ENCODE data around the gene ZNF23.

The ZNF23 gene

GRCh38 chr16:71473891-71474290 is 11.8 kb upstream of the ZNF23 start:
- DNase-seq (ENCODE audit: extremely low read depth, low read depth), result no peak
- no peak for TF ChIP-seq CTCF (IDR thresholded peaks at IDR 0.05; ENCODE audit: low read depth, low read length, missing control alignments)

DNA sequence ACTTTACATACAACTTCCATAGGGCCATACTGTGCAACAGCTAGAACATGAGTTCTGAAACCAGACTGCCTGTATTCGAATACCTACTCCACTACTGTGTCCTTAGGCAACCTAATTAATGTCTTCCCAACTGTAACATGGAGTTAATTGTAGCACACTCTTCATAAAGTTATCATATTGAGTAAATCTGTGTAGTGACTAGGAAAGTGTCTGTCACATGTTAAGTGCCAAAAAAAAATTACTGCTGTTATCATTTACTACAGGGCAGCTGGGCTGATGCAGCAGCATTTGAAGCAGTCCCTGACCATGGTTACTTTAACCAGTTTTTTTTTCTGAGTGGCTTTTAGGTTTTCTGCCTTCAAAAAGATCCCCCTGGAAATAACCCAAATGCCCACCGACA is 10.9 kb upstream of the ZNF23 start:
- no peak for DNase-seq (ENCODE audit: extremely low read depth, low read depth)
- no peak overlapping the region for H3K4me3 ChIP-seq (replicated peaks; ENCODE audit: low read depth, low read length)
- TF ChIP-seq CTCF (IDR thresholded peaks at IDR 0.05; ENCODE audit: low read depth, low read length, missing control alignments), result no peak

More at GRCh38 chr16:71473891-71474290, 11.8 kb upstream of the ZNF23 start:
- H3K4me3 ChIP-seq (replicated peaks; ENCODE audit: low read depth, low read length), result no peak overlapping the region

DNA sequence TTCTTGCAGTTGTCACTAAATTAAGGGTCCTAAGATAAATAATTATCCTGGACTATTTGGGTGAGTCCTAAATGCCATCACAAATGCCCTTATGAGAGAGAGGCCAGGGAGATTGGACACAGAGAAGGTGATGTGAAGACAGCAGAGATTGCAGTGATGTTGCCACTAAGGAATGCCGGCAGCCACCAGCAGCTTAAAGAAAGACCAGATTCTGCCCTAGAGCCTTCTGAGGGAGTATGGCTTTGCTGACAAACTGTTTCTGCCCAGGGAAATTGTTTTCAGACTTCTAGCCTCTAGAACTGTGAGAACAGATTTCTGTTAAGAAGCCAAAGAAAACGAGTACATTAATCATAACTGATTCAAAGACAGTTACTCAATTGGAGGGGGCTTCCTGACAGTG is 10.0 kb upstream of the ZNF23 start:
- no peak for DNase-seq (ENCODE audit: extremely low read depth, low read depth)
- no peak for TF ChIP-seq CTCF (IDR thresholded peaks at IDR 0.05; ENCODE audit: low read depth, low read length, missing control alignments)
- H3K4me3 ChIP-seq (replicated peaks; ENCODE audit: low read depth, low read length), result no peak overlapping the region

DNA sequence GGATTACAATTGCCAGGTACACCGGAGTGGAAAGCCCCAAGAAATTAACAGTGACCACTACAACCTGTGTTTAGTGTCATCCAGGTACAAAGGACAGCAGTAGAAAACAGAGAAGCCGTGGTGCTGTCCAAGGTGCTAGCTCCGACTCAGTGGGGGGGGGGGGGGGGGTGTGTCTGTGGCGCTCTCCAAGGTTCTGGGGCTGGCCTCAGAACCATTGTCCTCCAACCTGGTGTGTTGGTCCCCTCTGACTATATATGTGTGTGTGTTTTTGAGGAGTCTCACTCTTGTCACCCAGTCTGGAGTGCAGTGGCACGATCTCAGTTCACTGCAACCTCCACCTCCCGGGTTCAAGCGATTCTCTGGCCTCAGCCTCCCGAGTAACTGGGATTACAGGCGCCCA is 5.8 kb upstream of the ZNF23 start:
- no peak for TF ChIP-seq CTCF (IDR thresholded peaks at IDR 0.05; ENCODE audit: low read depth, low read length, missing control alignments)
- no peak overlapping the region for H3K4me3 ChIP-seq (replicated peaks; ENCODE audit: low read depth, low read length)
- DNase-seq (ENCODE audit: extremely low read depth, low read depth), result no peak

DNA sequence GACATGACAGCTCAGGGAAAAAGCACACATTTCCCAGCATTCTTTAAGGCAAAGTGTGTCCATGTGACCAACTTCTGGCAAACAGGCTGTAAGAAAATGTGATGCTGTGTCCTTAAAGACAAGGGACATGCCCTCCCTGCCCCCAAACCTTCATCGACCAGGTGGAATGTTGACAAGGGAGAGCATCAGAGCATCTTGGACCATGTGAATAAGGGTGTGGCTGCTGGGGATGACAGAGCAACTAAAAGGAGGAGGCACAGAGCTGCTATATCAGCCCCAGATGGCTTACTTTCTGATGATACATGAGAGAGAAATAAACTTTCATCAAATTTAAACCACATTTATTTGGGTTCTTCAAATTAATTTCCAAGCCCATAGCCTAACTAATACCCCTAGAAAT is 2.2 kb upstream of the ZNF23 start:
- no peak overlapping the region for H3K4me3 ChIP-seq (replicated peaks; ENCODE audit: low read depth, low read length)
- no peak for DNase-seq (ENCODE audit: extremely low read depth, low read depth)
- no peak for TF ChIP-seq CTCF (IDR thresholded peaks at IDR 0.05; ENCODE audit: low read depth, low read length, missing control alignments)

- TF ChIP-seq CTCF (IDR thresholded peaks at IDR 0.05; ENCODE audit: low read depth, low read length, missing control alignments), result no peak
- DNase-seq (ENCODE audit: extremely low read depth, low read depth), result no peak
- H3K4me3 ChIP-seq (replicated peaks; ENCODE audit: low read depth, low read length), result peak overlapping the region; percentile 98
Measured at GRCh38 chr16:71460941-71461340, 1.1 kb downstream of the ZNF23 start.

DNA sequence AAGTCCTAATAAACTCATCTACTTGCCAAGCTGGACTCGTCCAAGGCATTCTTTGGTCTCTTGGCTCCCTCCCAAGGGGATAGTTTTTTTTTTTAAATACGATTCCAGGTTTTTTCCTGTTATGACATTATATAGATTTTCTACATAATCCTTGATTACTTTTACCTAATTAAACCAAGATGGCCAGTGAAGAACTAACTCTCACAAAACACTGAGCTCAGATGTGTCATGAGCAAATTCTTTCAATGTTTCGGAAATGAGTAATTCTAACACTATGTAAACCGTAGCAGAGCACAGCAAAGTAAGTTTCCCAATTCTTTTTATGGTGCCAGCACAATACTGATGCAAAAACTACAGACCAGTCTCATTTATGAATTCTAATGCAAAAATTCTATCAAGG is 1.8 kb downstream of the ZNF23 start:
- H3K4me3 ChIP-seq (replicated peaks; ENCODE audit: low read depth, low read length), result peak overlapping the region; percentile 98
- peak; percentile 79 for DNase-seq (ENCODE audit: extremely low read depth, low read depth)
- no peak for TF ChIP-seq CTCF (IDR thresholded peaks at IDR 0.05; ENCODE audit: low read depth, low read length, missing control alignments)

Measured in HFF-Myc (cell line).